Skeletal muscle tissue (tissue), 4 donors: ENCODE results near the gene LDLRAD2. TPM values are rescaled to one million over a fixed set of nuclear protein-coding genes. Genes with fewer than 3 reads are reported as not detected.
"Not testable (repeated sequence)": the region's sequence is repeated elsewhere in the genome, so short reads cannot be mapped to it uniquely, and the experiment has no call there.

ENCODE experiments used
- H3K27ac ChIP-seq: one replicate; pipeline ENCODE4 v1.7.0; 2013; ENCODE audit warnings: mild to moderate bottlenecking, low read depth, low read length, inconsistent platforms
- H3K27me3 ChIP-seq, 3 donors: one replicate each; pipeline ENCODE4 v1.7.0; 2013; ENCODE audit warnings: low read length in 3 of 3; ENCODE audit not compliant: control insufficient read depth in 3 of 3, insufficient read depth in 3 of 3
- H3K36me3 ChIP-seq, 3 donors: one replicate each; pipeline ENCODE4 v1.7.0; 2013; ENCODE audit warnings: low read length in 3 of 3; ENCODE audit not compliant: control insufficient read depth in 3 of 3, insufficient read depth in 3 of 3
- H3K4me1 ChIP-seq, 3 donors: one replicate each; pipeline ENCODE4 v1.7.0; 2013; ENCODE audit warnings: low read length in 3 of 3, mild to moderate bottlenecking in 3 of 3; ENCODE audit not compliant: control insufficient read depth in 3 of 3, insufficient read depth in 3 of 3
- H3K4me3 ChIP-seq, 3 donors: one replicate each; pipeline ENCODE4 v1.7.0; 2013; ENCODE audit warnings: low read length in 3 of 3
- H3K9ac ChIP-seq, 3 donors: one replicate each; pipeline ENCODE4 v1.7.0; 2013; ENCODE audit warnings: low read length in 3 of 3, mild to moderate bottlenecking in 3 of 3, moderate library complexity in 2 of 3, low read depth in 1 of 3
- H3K9me3 ChIP-seq, 3 donors: one replicate each; pipeline ENCODE4 v1.7.0; 2013; ENCODE audit warnings: low read length in 3 of 3; ENCODE audit not compliant: control insufficient read depth in 3 of 3
- total RNA-seq: library from RNA; depleted of rRNA; stranded (reverse); fragments of >200 nt; gene quantifications from one replicate; pipeline ENCODE4 v1.2.3, GENCODE V29; 2014
- donor health status: Osteomylitis.

LDLRAD2 gene
- total RNA-seq, 1 donor from 2014 or later, result 0.52 TPM

GRCh38 chr1:21823206-21823979, 11.3 kb downstream of the LDLRAD2 start:
- Histone ChIP-seq H3K9me3 (no peaks in the 10 kb centered on the region), H3K27me3 (no peaks in the 10 kb centered on the region), H3K4me1 (peaks cover 0 to 3% (median 0%) of the 10 kb centered on the region in 3 donors), H3K4me3 (no peak overlapping the region), H3K36me3 (peaks cover 26 to 44% (median 38%) of the 10 kb centered on the region in 3 donors), H3K9ac (no peak overlapping the region), H3K27ac (no peak overlapping the region)

GRCh38 chr1:21823980-21824702, 12.1 kb downstream of the LDLRAD2 start:
- Histone ChIP-seq H3K27me3 (no peaks in the 10 kb centered on the region), H3K9ac (no peak overlapping the region), H3K36me3 (peaks cover 33 to 52% (median 45%) of the 10 kb centered on the region in 3 donors), H3K27ac (no peak overlapping the region), H3K4me3 (no peak overlapping the region), H3K4me1 (peaks cover 0 to 2% (median 0%) of the 10 kb centered on the region in 3 donors), H3K9me3 (no peaks in the 10 kb centered on the region)

- no peaks in the 10 kb centered on the region for H3K27me3 ChIP-seq
- peaks cover 0 to 2% (median 0%) of the 10 kb centered on the region in 3 donors for H3K4me1 ChIP-seq
- no peak overlapping the region for H3K4me3 ChIP-seq
- no peaks in the 10 kb centered on the region for H3K9me3 ChIP-seq
- H3K9ac ChIP-seq, result no peak overlapping the region
- peaks cover 34 to 58% (median 53%) of the 10 kb centered on the region in 3 donors for H3K36me3 ChIP-seq
- H3K27ac ChIP-seq, result no peak overlapping the region
These were observed 12.9 kb downstream of the LDLRAD2 start for GRCh38 chr1:21824926-21825325.

- peaks cover 34 to 61% (median 55%) of the 10 kb centered on the region in 3 donors for H3K36me3 ChIP-seq
- H3K27me3 ChIP-seq, result no peaks in the 10 kb centered on the region
- no peak overlapping the region for H3K9ac ChIP-seq
- H3K27ac ChIP-seq, result no peak overlapping the region
- no peaks in the 10 kb centered on the region for H3K9me3 ChIP-seq
- peaks cover 0 to 2% (median 0%) of the 10 kb centered on the region in 3 donors for H3K4me1 ChIP-seq
- no peak overlapping the region for H3K4me3 ChIP-seq
These were observed 13.3 kb downstream of the LDLRAD2 start for GRCh38 chr1:21825393-21825792.

GRCh38 chr1:21826694-21827093, 14.6 kb downstream of the LDLRAD2 start:
- peaks cover 45 to 67% (median 60%) of the 10 kb centered on the region in 3 donors for H3K36me3 ChIP-seq
- H3K9ac ChIP-seq, H3K27me3 ChIP-seq, H3K27ac ChIP-seq, H3K4me3 ChIP-seq, H3K9me3 ChIP-seq, H3K4me1 ChIP-seq: not testable (repeated sequence)

GRCh38 chr1:21827141-21827679, 15.1 kb downstream of the LDLRAD2 start:
- no peak overlapping the region for H3K9ac ChIP-seq
- H3K36me3 ChIP-seq, result peaks cover 47 to 72% (median 64%) of the 10 kb centered on the region in 3 donors
- no peaks in the 10 kb centered on the region for H3K9me3 ChIP-seq
- H3K4me3 ChIP-seq, result no peak overlapping the region
- H3K4me1 ChIP-seq, result peaks cover 0 to 2% (median 0%) of the 10 kb centered on the region in 3 donors
- H3K27ac ChIP-seq, result no peak overlapping the region
- no peaks in the 10 kb centered on the region for H3K27me3 ChIP-seq

- Histone ChIP-seq H3K4me3 (no peak overlapping the region), H3K27ac (no peak overlapping the region), H3K27me3 (no peaks in the 10 kb centered on the region), H3K9me3 (no peaks in the 10 kb centered on the region), H3K4me1 (peaks cover 0 to 2% (median 0%) of the 10 kb centered on the region in 3 donors), H3K36me3 (peaks cover 50 to 76% (median 73%) of the 10 kb centered on the region in 3 donors), H3K9ac (no peak overlapping the region)
These were observed 16.0 kb downstream of the LDLRAD2 start for GRCh38 chr1:21828075-21828474.

GRCh38 chr1:21828506-21829210, 16.6 kb downstream of the LDLRAD2 start:
- no peak overlapping the region for H3K4me3 ChIP-seq
- no peak overlapping the region for H3K27ac ChIP-seq
- no peak overlapping the region for H3K9ac ChIP-seq
- no peaks in the 10 kb centered on the region for H3K27me3 ChIP-seq
- peaks cover 0 to 2% (median 0%) of the 10 kb centered on the region in 3 donors for H3K4me1 ChIP-seq
- H3K9me3 ChIP-seq, result no peaks in the 10 kb centered on the region
- H3K36me3 ChIP-seq, result peaks cover 56 to 78% (median 78%) of the 10 kb centered on the region in 3 donors

- Histone ChIP-seq H3K27ac (no peak overlapping the region), H3K36me3 (peaks cover 63 to 80% (median 79%) of the 10 kb centered on the region in 3 donors), H3K9ac (no peak overlapping the region), H3K27me3 (no peaks in the 10 kb centered on the region), H3K4me3 (no peak overlapping the region), H3K9me3 (peaks cover 0 to 3% (median 0%) of the 10 kb centered on the region in 3 donors), H3K4me1 (no peaks in the 10 kb centered on the region)
These were observed 17.2 kb downstream of the LDLRAD2 start for GRCh38 chr1:21829294-21829693.
